Measurements from ENCODE around the gene IGSF1. TPM values are rescaled to one million over a fixed set of nuclear protein-coding genes. Genes with fewer than 3 reads are reported as not detected.

IGSF1 gene
- total and polyA plus RNA-seq, 2 of the 13 experiments (the other 11 are each of a cell fraction or from before 2014, with no cell fraction given), result 58.7 to 108 TPM

- TF ChIP-seq PRPF4 (IDR thresholded peaks at IDR 0.05; ENCODE audit: low read depth, low read length, poor library complexity, severe bottlenecking) (no peak), THAP11 (CRISPR knock-in tag; IDR thresholded peaks at IDR 0.05) (no peak), FOXP1 (IDR thresholded peaks at IDR 0.05) (no peak), FOXP1 (CRISPR knock-in tag; IDR thresholded peaks at IDR 0.05) (peak; percentile 25; the same call in 1 of the 2 replicates), ZNF484 (CRISPR knock-in tag; IDR thresholded peaks at IDR 0.05; ENCODE audit: borderline replicate concordance, low read depth) (no peak), MNT (IDR thresholded peaks at IDR 0.05) (no peak), TOE1 (CRISPR knock-in tag; IDR thresholded peaks at IDR 0.05) (no peak), ELK4 (CRISPR knock-in tag; IDR thresholded peaks at IDR 0.05; ENCODE audit: borderline replicate concordance) (no peak), TP53 (CRISPR knock-in tag; conservative IDR thresholded peaks at IDR 0.05) (no peak), HDAC1 (CRISPR knock-in tag; IDR thresholded peaks at IDR 0.05) (peak; percentile 29; the same call in 1 of the 2 replicates), ZNF737 (CRISPR knock-in tag; IDR thresholded peaks at IDR 0.05; ENCODE audit: borderline replicate concordance) (no peak)
- TF ChIP-seq, protein P1, sequence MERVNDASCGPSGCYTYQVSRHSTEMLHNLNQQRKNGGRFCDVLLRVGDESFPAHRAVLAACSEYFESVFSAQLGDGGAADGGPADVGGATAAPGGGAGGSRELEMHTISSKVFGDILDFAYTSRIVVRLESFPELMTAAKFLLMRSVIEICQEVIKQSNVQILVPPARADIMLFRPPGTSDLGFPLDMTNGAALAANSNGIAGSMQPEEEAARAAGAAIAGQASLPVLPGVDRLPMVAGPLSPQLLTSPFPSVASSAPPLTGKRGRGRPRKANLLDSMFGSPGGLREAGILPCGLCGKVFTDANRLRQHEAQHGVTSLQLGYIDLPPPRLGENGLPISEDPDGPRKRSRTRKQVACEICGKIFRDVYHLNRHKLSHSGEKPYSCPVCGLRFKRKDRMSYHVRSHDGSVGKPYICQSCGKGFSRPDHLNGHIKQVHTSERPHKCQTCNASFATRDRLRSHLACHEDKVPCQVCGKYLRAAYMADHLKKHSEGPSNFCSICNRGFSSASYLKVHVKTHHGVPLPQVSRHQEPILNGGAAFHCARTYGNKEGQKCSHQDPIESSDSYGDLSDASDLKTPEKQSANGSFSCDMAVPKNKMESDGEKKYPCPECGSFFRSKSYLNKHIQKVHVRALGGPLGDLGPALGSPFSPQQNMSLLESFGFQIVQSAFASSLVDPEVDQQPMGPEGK (CRISPR knock-in tag; IDR thresholded peaks at IDR 0.05), result no peak
Measured at GRCh38 chrX:131287560-131288179, 1.4 kb downstream of the IGSF1 start (continued).

Data from HepG2 (cell line).